ENCODE results near the gene CSKMT. TPM values are rescaled to one million over a fixed set of nuclear protein-coding genes. Genes with fewer than 3 reads are reported as not detected.

CSKMT gene
- total RNA-seq, 4 donors from 2014 or later: 2.8 to 18.4 (median 7.0) TPM

GRCh38 chr11:62678433-62678769 is 13.3 kb downstream of the CSKMT start:
- TF ChIP-seq CTCF (IDR thresholded peaks at IDR 0.05): no peak
- DNase-seq (ENCODE audit: low spot score) (no peak), ATAC-seq (ENCODE audit: low FRiP score) (no peak)

- no peak for TF ChIP-seq CTCF (IDR thresholded peaks at IDR 0.05)
- ATAC-seq (ENCODE audit: low FRiP score): peak; percentile 93
- DNase-seq (ENCODE audit: low spot score): peak; percentile 87
These were observed 13.9 kb downstream of the CSKMT start, which contains the start of gene UBXN1 for GRCh38 chr11:62678770-62679696. UBXN1 (minus strand) TSS chr11:62679073; CDS start chr11:62678923, 150 bp downstream.

- DNase-seq (ENCODE audit: low spot score) (no peak), ATAC-seq (ENCODE audit: low FRiP score) (peak; percentile 70)
- TF ChIP-seq CTCF (IDR thresholded peaks at IDR 0.05): no peak
These were observed 15.7 kb downstream of the CSKMT start for GRCh38 chr11:62680825-62681240.

GRCh38 chr11:62682518-62682917 is 17.4 kb downstream of the CSKMT start:
- DNase-seq (ENCODE audit: low spot score): no peak
- no peak for TF ChIP-seq CTCF (IDR thresholded peaks at IDR 0.05)
- no peak for ATAC-seq (ENCODE audit: low FRiP score)

- no peak for TF ChIP-seq CTCF (IDR thresholded peaks at IDR 0.05)
- no peak for DNase-seq (ENCODE audit: low spot score)
- ATAC-seq (ENCODE audit: low FRiP score): no peak
These were observed 22.6 kb downstream of the CSKMT start for GRCh38 chr11:62687508-62688396.

- DNase-seq (ENCODE audit: low spot score) (no peak), ATAC-seq (ENCODE audit: low FRiP score) (no peak)
- TF ChIP-seq CTCF (IDR thresholded peaks at IDR 0.05): no peak
These were observed 23.4 kb downstream of the CSKMT start for GRCh38 chr11:62688491-62688890.

Measured in omental fat pad (tissue), 4 donors.